Neuronal stem cell (in vitro differentiated cells): Measurements from ENCODE around the gene PLBD1.

Source experiments
- DNase-seq: peaks from one replicate; pipeline ENCODE4 v3.0.0-alpha.2; 2013; ENCODE audit warnings: low spot score
- H2AFZ ChIP-seq: one replicate; pipeline ENCODE4 v1.6.1; 2013; ENCODE audit warnings: mild to moderate bottlenecking, low read length, inconsistent platforms
- H2AK5ac ChIP-seq: 2 replicates; pipeline ENCODE4 v1.6.1; 2013; ENCODE audit warnings: low read depth, mild to moderate bottlenecking, inconsistent platforms, low read length, moderate library complexity, mixed read lengths
- H2BK120ac ChIP-seq: 2 replicates; pipeline ENCODE4 v1.6.1; 2013; ENCODE audit warnings: low read depth, mild to moderate bottlenecking, inconsistent platforms, low read length, moderate library complexity, mixed read lengths
- H2BK12ac ChIP-seq: one replicate; pipeline ENCODE4 v1.6.1; 2013; ENCODE audit warnings: low read length, inconsistent platforms
- H2BK15ac ChIP-seq: 2 replicates; pipeline ENCODE4 v1.6.1; 2013; ENCODE audit warnings: mild to moderate bottlenecking, low read length, inconsistent platforms, mixed read lengths
- H2BK5ac ChIP-seq: one replicate; pipeline ENCODE4 v1.6.1; 2013; ENCODE audit warnings: inconsistent platforms, mild to moderate bottlenecking, low read length, moderate library complexity
- H3K14ac ChIP-seq: one replicate; pipeline ENCODE4 v1.6.1; 2013; ENCODE audit warnings: low read length, inconsistent platforms
- H3K18ac ChIP-seq: 2 replicates; pipeline ENCODE4 v1.6.1; 2013; ENCODE audit warnings: low read length, inconsistent platforms
- H3K23ac ChIP-seq: 2 replicates; pipeline ENCODE4 v1.6.1; 2013; ENCODE audit warnings: low read depth, mild to moderate bottlenecking, mixed read lengths, low read length, inconsistent platforms; ENCODE audit not compliant: poor library complexity
- H3K27ac ChIP-seq: replicated peaks from 3 replicates; pipeline ENCODE4 v1.5.1; 2013; ENCODE audit warnings: low read length, inconsistent platforms
- H3K27me3 ChIP-seq, 3 experiments: 2 replicates each; pipeline ENCODE4 v1.6.1; 2013; ENCODE audit warnings: low read length in 3 of 3, mild to moderate bottlenecking in 2 of 3, inconsistent platforms in 1 of 3, low read depth in 1 of 3, mixed read lengths in 1 of 3, moderate library complexity in 1 of 3; ENCODE audit not compliant: control insufficient read depth in 3 of 3, insufficient read depth in 3 of 3
- H3K36me3 ChIP-seq, 2 donors: replicated peaks in 1 of 2; 2 replicates each; pipeline ENCODE4 v1.6.1; 2013; ENCODE audit warnings: low read length in 2 of 2; ENCODE audit not compliant: control insufficient read depth in 2 of 2, insufficient read depth in 2 of 2
- H3K4ac ChIP-seq: 2 replicates; pipeline ENCODE4 v1.6.1; 2013; ENCODE audit warnings: inconsistent platforms, mild to moderate bottlenecking, low read length, moderate library complexity
- H3K4me1 ChIP-seq, 2 donors: 1 replicate in 1 of 2; 2 replicates in 1 of 2; pipeline ENCODE4 v1.6.1; 2013; ENCODE audit warnings: low read length in 2 of 2, low read depth in 1 of 2; ENCODE audit not compliant: control insufficient read depth in 2 of 2, insufficient read depth in 1 of 2
- H3K4me2 ChIP-seq: one replicate; pipeline ENCODE4 v1.6.1; 2013; ENCODE audit warnings: mild to moderate bottlenecking, low read length, inconsistent platforms; ENCODE audit not compliant: insufficient read depth, poor library complexity, severe bottlenecking
- H3K4me3 ChIP-seq, 2 donors: 2 replicates each; pipeline ENCODE4 v1.5.1; 2013; ENCODE audit warnings: low read length in 2 of 2, mild to moderate bottlenecking in 2 of 2, inconsistent platforms in 1 of 2, moderate library complexity in 1 of 2
- H3K79me1 ChIP-seq: one replicate; pipeline ENCODE4 v1.6.1; 2013; ENCODE audit warnings: low read depth, mild to moderate bottlenecking, inconsistent platforms, low read length, moderate library complexity
- H3K9ac ChIP-seq: one replicate; pipeline ENCODE4 v1.6.1; 2013; ENCODE audit warnings: mild to moderate bottlenecking, low read depth, low read length, inconsistent platforms; ENCODE audit not compliant: poor library complexity
- H3K9me3 ChIP-seq, 2 donors: replicated peaks in 1 of 2; 2 replicates each; pipeline versions ENCODE3 to v1.6.1; 2013; ENCODE audit warnings: low read length in 2 of 2, mild to moderate bottlenecking in 2 of 2, inconsistent platforms in 1 of 2, low read depth in 1 of 2, mixed read lengths in 1 of 2, moderate library complexity in 1 of 2; ENCODE audit not compliant: control insufficient read depth in 2 of 2, insufficient read depth in 1 of 2
- H4K8ac ChIP-seq: one replicate; pipeline ENCODE4 v1.6.1; 2013; ENCODE audit warnings: low read depth, mild to moderate bottlenecking, inconsistent platforms, low read length, moderate library complexity
- H4K91ac ChIP-seq: one replicate; pipeline ENCODE4 v1.6.1; 2013; ENCODE audit warnings: low read length, low read depth, mild to moderate bottlenecking, inconsistent platforms; ENCODE audit not compliant: poor library complexity
- WGBS, 2 donors: extraction: QIAGEN DNeasy Blood & Tissue Kit; methylation state at CpG; one replicate each; pipeline ENCODE4 v1.1.7; 2013; ENCODE audit warnings: missing lambda C conversion rate in 2 of 2, mixed read lengths in 1 of 2; ENCODE audit not compliant: insufficient read length in 2 of 2, insufficient replicate concordance in 1 of 2; ENCODE audit errors: extremely low coverage in 2 of 2; 5-methylcytosine and 5-hydroxymethylcytosine counted together

The PLBD1 gene

GRCh38 chr12:14482361-14482760 lies 85.3 kb downstream of the PLBD1 start:
- Histone ChIP-seq H2BK15ac (no peak overlapping the region), H3K23ac (no peak overlapping the region), H3K4ac (no peak overlapping the region), H2AK5ac (no peak overlapping the region), H4K91ac (no peak overlapping the region), H3K9ac (no peak overlapping the region), H3K4me2 (no peak overlapping the region), H3K14ac (no peak overlapping the region), H3K18ac (no peak overlapping the region), H3K27ac (no peak overlapping the region), H2BK120ac (no peak overlapping the region), H3K9me3 (peaks cover 0 to 6% of the 10 kb centered on the region in 2 donors), H3K4me1 (no peaks in the 10 kb centered on the region), H4K8ac (no peak overlapping the region), H3K79me1 (no peaks in the 10 kb centered on the region), H3K4me3 (no peak overlapping the region), H3K27me3 (no peaks in the 10 kb centered on the region), H2AFZ (no peak overlapping the region), H2BK5ac (no peak overlapping the region), H2BK12ac (no peak overlapping the region), H3K36me3 (peaks cover 30 to 98% of the 10 kb centered on the region in 2 donors)
- WGBS, 2 donors: no CpG with 5 or more reads among the region's 1 CpG
- no peak for DNase-seq

GRCh38 chr12:14481201-14481600 lies 86.5 kb downstream of the PLBD1 start:
- H3K9ac ChIP-seq: no peak overlapping the region
- H2BK120ac ChIP-seq: no peak overlapping the region
- H4K91ac ChIP-seq: no peak overlapping the region
- no peak overlapping the region for H3K23ac ChIP-seq
- no peak overlapping the region for H4K8ac ChIP-seq
- no peak overlapping the region for H2AK5ac ChIP-seq
- no peak overlapping the region for H3K18ac ChIP-seq
- H3K4me2 ChIP-seq: no peak overlapping the region
- DNase-seq: no peak
- H3K79me1 ChIP-seq: no peaks in the 10 kb centered on the region
- peaks cover 26 to 99% of the 10 kb centered on the region in 2 donors for H3K36me3 ChIP-seq
- no peaks in the 10 kb centered on the region for H3K27me3 ChIP-seq
- H3K27ac ChIP-seq: no peak overlapping the region
- H3K4ac ChIP-seq: no peak overlapping the region
- H2BK15ac ChIP-seq: no peak overlapping the region
- no peaks in the 10 kb centered on the region for H3K4me1 ChIP-seq
- no peak overlapping the region for H2BK12ac ChIP-seq
- H3K14ac ChIP-seq: no peak overlapping the region
- H2BK5ac ChIP-seq: no peak overlapping the region
- no peak overlapping the region for H3K4me3 ChIP-seq
- no peak overlapping the region for H2AFZ ChIP-seq
- peaks cover 0 to 6% of the 10 kb centered on the region in 2 donors for H3K9me3 ChIP-seq

- Histone ChIP-seq H3K18ac (no peak overlapping the region), H3K4ac (no peak overlapping the region), H2BK12ac (no peak overlapping the region), H3K4me3 (no peak overlapping the region), H3K4me2 (no peak overlapping the region), H3K14ac (no peak overlapping the region), H3K27me3 (no peaks in the 10 kb centered on the region), H2AFZ (no peak overlapping the region), H3K4me1 (no peaks in the 10 kb centered on the region), H4K91ac (no peak overlapping the region), H3K23ac (no peak overlapping the region), H3K79me1 (no peaks in the 10 kb centered on the region), H4K8ac (no peak overlapping the region), H3K9me3 (peaks cover 1 to 25% of the 10 kb centered on the region in 2 donors), H3K9ac (no peak overlapping the region), H2AK5ac (no peak overlapping the region), H2BK5ac (no peak overlapping the region), H3K36me3 (peaks cover 16 to 99% of the 10 kb centered on the region in 2 donors), H3K27ac (no peak overlapping the region), H2BK120ac (no peak overlapping the region), H2BK15ac (no peak overlapping the region)
- no peak for DNase-seq
- WGBS, 2 donors: no CpG with 5 or more reads among the region's 1 CpG
Observed at GRCh38 chr12:14479004-14479403, 88.7 kb downstream of the PLBD1 start.

GRCh38 chr12:14473707-14474287 lies 93.9 kb downstream of the PLBD1 start:
- DNase-seq: no peak
- H3K79me1 ChIP-seq: no peaks in the 10 kb centered on the region
- peaks cover 15 to 88% of the 10 kb centered on the region in 2 donors for H3K36me3 ChIP-seq

More at GRCh38 chr12:14473707-14474287, 93.9 kb downstream of the PLBD1 start:
- Histone ChIP-seq H3K23ac (no peak overlapping the region), H3K4me1 (no peaks in the 10 kb centered on the region), H3K14ac (no peak overlapping the region), H3K9ac (no peak overlapping the region), H2BK15ac (no peak overlapping the region), H2BK12ac (no peak overlapping the region), H4K91ac (no peak overlapping the region), H4K8ac (no peak overlapping the region), H2BK120ac (no peak overlapping the region), H2AK5ac (no peak overlapping the region), H3K4me3 (no peak overlapping the region), H2AFZ (no peak overlapping the region), H2BK5ac (no peak overlapping the region), H3K27me3 (no peaks in the 10 kb centered on the region), H3K4ac (no peak overlapping the region), H3K27ac (no peak overlapping the region), H3K9me3 (peaks cover 3 to 61% of the 10 kb centered on the region in 2 donors), H3K18ac (no peak overlapping the region), H3K4me2 (no peak overlapping the region)
- WGBS, 2 donors: no CpG with 5 or more reads among the region's 4 CpGs
